Measurements from ENCODE around the gene GRIK1. TPM values are rescaled to one million over a fixed set of nuclear protein-coding genes. Genes with fewer than 3 reads are reported as not detected.

The GRIK1 gene
- total RNA-seq, 2 donors from 2014 or later, result not detected

- no peak for ATAC-seq
- Mint-ChIP-seq H3K36me3 (ENCODE audit: low read depth) (no peaks in the 10 kb centered on the region), H3K4me3 (no peak overlapping the region)
These were observed 356.9 kb downstream of the GRIK1 start for GRCh38 chr21:29582855-29583254.

GRCh38 chr21:29581393-29581792 is 358.4 kb downstream of the GRIK1 start:
- no peaks in the 10 kb centered on the region for H3K27me3 Mint-ChIP-seq
- no peak overlapping the region for H3K27ac Mint-ChIP-seq
- H3K4me3 Mint-ChIP-seq, result no peak overlapping the region
- ATAC-seq (no peak), DNase-seq (no peak)
- no peaks in the 10 kb centered on the region for H3K36me3 Mint-ChIP-seq (ENCODE audit: low read depth)
- H3K9me3 ChIP-seq (ENCODE audit: control insufficient read depth, low read length, poor library complexity, severe bottlenecking), result no peaks in the 10 kb centered on the region
- H3K4me1 Mint-ChIP-seq, result peaks cover 2% of the 10 kb centered on the region

More at GRCh38 chr21:29582855-29583254, 356.9 kb downstream of the GRIK1 start:
- no peak overlapping the region for H3K27ac Mint-ChIP-seq
- peaks cover 2% of the 10 kb centered on the region for H3K4me1 Mint-ChIP-seq
- no peak for DNase-seq
- H3K27me3 Mint-ChIP-seq, result no peaks in the 10 kb centered on the region
- H3K9me3 ChIP-seq (ENCODE audit: control insufficient read depth, low read length, poor library complexity, severe bottlenecking), result no peaks in the 10 kb centered on the region

GRCh38 chr21:29580732-29581285 is 359.0 kb downstream of the GRIK1 start:
- no peak overlapping the region for H3K27ac Mint-ChIP-seq
- DNase-seq, result no peak
- H3K9me3 ChIP-seq (ENCODE audit: control insufficient read depth, low read length, poor library complexity, severe bottlenecking), result no peaks in the 10 kb centered on the region
- H3K36me3 Mint-ChIP-seq (ENCODE audit: low read depth), result no peaks in the 10 kb centered on the region
- H3K27me3 Mint-ChIP-seq, result no peaks in the 10 kb centered on the region
- no peak overlapping the region for H3K4me3 Mint-ChIP-seq
- H3K4me1 Mint-ChIP-seq, result peaks cover 2% of the 10 kb centered on the region
- ATAC-seq, result no peak

GRCh38 chr21:29578306-29578705 is 361.5 kb downstream of the GRIK1 start:
- no peak for ATAC-seq
- no peak for DNase-seq
- Mint-ChIP-seq H3K4me1 (no peaks in the 10 kb centered on the region), H3K27ac (no peak overlapping the region), H3K36me3 (ENCODE audit: low read depth) (no peaks in the 10 kb centered on the region), H3K27me3 (no peaks in the 10 kb centered on the region), H3K4me3 (no peak overlapping the region)
- H3K9me3 ChIP-seq (ENCODE audit: control insufficient read depth, low read length, poor library complexity, severe bottlenecking), result no peaks in the 10 kb centered on the region

GRCh38 chr21:29571949-29572348 is 367.8 kb downstream of the GRIK1 start:
- DNase-seq (no peak), ATAC-seq (no peak)
- Mint-ChIP-seq H3K27ac (no peak overlapping the region), H3K4me1 (no peaks in the 10 kb centered on the region), H3K36me3 (ENCODE audit: low read depth) (no peaks in the 10 kb centered on the region), H3K27me3 (no peaks in the 10 kb centered on the region), H3K4me3 (no peak overlapping the region)
- H3K9me3 ChIP-seq (ENCODE audit: control insufficient read depth, low read length, poor library complexity, severe bottlenecking), result no peaks in the 10 kb centered on the region

- H3K4me1 Mint-ChIP-seq, result no peaks in the 10 kb centered on the region
- DNase-seq (no peak), ATAC-seq (no peak)
- H3K27me3 Mint-ChIP-seq, result no peaks in the 10 kb centered on the region
- H3K4me3 Mint-ChIP-seq, result no peak overlapping the region
- H3K36me3 Mint-ChIP-seq (ENCODE audit: low read depth), result no peaks in the 10 kb centered on the region
- no peaks in the 10 kb centered on the region for H3K9me3 ChIP-seq (ENCODE audit: control insufficient read depth, low read length, poor library complexity, severe bottlenecking)
- H3K27ac Mint-ChIP-seq, result no peak overlapping the region
These were observed 371.6 kb downstream of the GRIK1 start for GRCh38 chr21:29568020-29568697.

GRCh38 chr21:29557931-29558725 is 381.7 kb downstream of the GRIK1 start:
- H3K4me3 Mint-ChIP-seq, result no peak overlapping the region
- ATAC-seq, result no peak
- H3K27me3 Mint-ChIP-seq, result no peaks in the 10 kb centered on the region

GRCh38 chr21:29557200-29557599 is 382.6 kb downstream of the GRIK1 start:
- DNase-seq (no peak), ATAC-seq (no peak)
- no peak overlapping the region for H3K4me3 Mint-ChIP-seq
- no peak overlapping the region for H3K27ac Mint-ChIP-seq
- no peaks in the 10 kb centered on the region for H3K27me3 Mint-ChIP-seq
- H3K4me1 Mint-ChIP-seq, result no peaks in the 10 kb centered on the region
- no peaks in the 10 kb centered on the region for H3K9me3 ChIP-seq (ENCODE audit: control insufficient read depth, low read length, poor library complexity, severe bottlenecking)
- H3K36me3 Mint-ChIP-seq (ENCODE audit: low read depth), result no peaks in the 10 kb centered on the region

More at GRCh38 chr21:29557931-29558725, 381.7 kb downstream of the GRIK1 start:
- Mint-ChIP-seq H3K36me3 (ENCODE audit: low read depth) (no peaks in the 10 kb centered on the region), H3K4me1 (no peaks in the 10 kb centered on the region), H3K27ac (no peak overlapping the region)
- H3K9me3 ChIP-seq (ENCODE audit: control insufficient read depth, low read length, poor library complexity, severe bottlenecking), result no peaks in the 10 kb centered on the region
- no peak for DNase-seq

GRCh38 chr21:29555601-29556000 is 384.2 kb downstream of the GRIK1 start:
- H3K4me3 Mint-ChIP-seq, result no peak overlapping the region
- ATAC-seq (no peak), DNase-seq (no peak)
- H3K4me1 Mint-ChIP-seq, result no peaks in the 10 kb centered on the region
- no peaks in the 10 kb centered on the region for H3K36me3 Mint-ChIP-seq (ENCODE audit: low read depth)
- H3K27me3 Mint-ChIP-seq, result no peaks in the 10 kb centered on the region
- H3K27ac Mint-ChIP-seq, result no peak overlapping the region
- H3K9me3 ChIP-seq (ENCODE audit: control insufficient read depth, low read length, poor library complexity, severe bottlenecking), result no peaks in the 10 kb centered on the region

- DNase-seq (no peak), ATAC-seq (no peak)
- no peak overlapping the region for H3K27ac Mint-ChIP-seq
- no peaks in the 10 kb centered on the region for H3K4me1 Mint-ChIP-seq
- no peaks in the 10 kb centered on the region for H3K9me3 ChIP-seq (ENCODE audit: control insufficient read depth, low read length, poor library complexity, severe bottlenecking)
- no peak overlapping the region for H3K4me3 Mint-ChIP-seq
- H3K36me3 Mint-ChIP-seq (ENCODE audit: low read depth), result no peaks in the 10 kb centered on the region
- H3K27me3 Mint-ChIP-seq, result no peaks in the 10 kb centered on the region
These were observed 389.6 kb downstream of the GRIK1 start for GRCh38 chr21:29550205-29550604.

GRCh38 chr21:29549614-29550013 is 390.2 kb downstream of the GRIK1 start:
- no peaks in the 10 kb centered on the region for H3K36me3 Mint-ChIP-seq (ENCODE audit: low read depth)
- H3K27me3 Mint-ChIP-seq, result no peaks in the 10 kb centered on the region
- no peak overlapping the region for H3K4me3 Mint-ChIP-seq
- H3K9me3 ChIP-seq (ENCODE audit: control insufficient read depth, low read length, poor library complexity, severe bottlenecking), result no peaks in the 10 kb centered on the region
- DNase-seq (no peak), ATAC-seq (no peak)
- no peak overlapping the region for H3K27ac Mint-ChIP-seq
- no peaks in the 10 kb centered on the region for H3K4me1 Mint-ChIP-seq

- H3K36me3 Mint-ChIP-seq (ENCODE audit: low read depth), result no peaks in the 10 kb centered on the region
- no peaks in the 10 kb centered on the region for H3K4me1 Mint-ChIP-seq
- no peaks in the 10 kb centered on the region for H3K9me3 ChIP-seq (ENCODE audit: control insufficient read depth, low read length, poor library complexity, severe bottlenecking)
- no peak overlapping the region for H3K27ac Mint-ChIP-seq
- no peak overlapping the region for H3K4me3 Mint-ChIP-seq
- DNase-seq (no peak), ATAC-seq (no peak)
- H3K27me3 Mint-ChIP-seq, result no peaks in the 10 kb centered on the region
These were observed 391.8 kb downstream of the GRIK1 start for GRCh38 chr21:29547998-29548397.

- Mint-ChIP-seq H3K36me3 (ENCODE audit: low read depth) (no peaks in the 10 kb centered on the region), H3K27me3 (no peaks in the 10 kb centered on the region), H3K4me3 (no peak overlapping the region), H3K4me1 (no peaks in the 10 kb centered on the region), H3K27ac (no peak overlapping the region)
- no peaks in the 10 kb centered on the region for H3K9me3 ChIP-seq (ENCODE audit: control insufficient read depth, low read length, poor library complexity, severe bottlenecking)
- DNase-seq, result no peak
- no peak for ATAC-seq
These were observed 393.7 kb downstream of the GRIK1 start for GRCh38 chr21:29546071-29546470.
